Measurements from ENCODE around the gene PHACTR3. TPM values are rescaled to one million over a fixed set of nuclear protein-coding genes. Genes with fewer than 3 reads are reported as not detected.

Gene PHACTR3
- total RNA-seq, 1 experiment from 2014 or later: not detected

DNA sequence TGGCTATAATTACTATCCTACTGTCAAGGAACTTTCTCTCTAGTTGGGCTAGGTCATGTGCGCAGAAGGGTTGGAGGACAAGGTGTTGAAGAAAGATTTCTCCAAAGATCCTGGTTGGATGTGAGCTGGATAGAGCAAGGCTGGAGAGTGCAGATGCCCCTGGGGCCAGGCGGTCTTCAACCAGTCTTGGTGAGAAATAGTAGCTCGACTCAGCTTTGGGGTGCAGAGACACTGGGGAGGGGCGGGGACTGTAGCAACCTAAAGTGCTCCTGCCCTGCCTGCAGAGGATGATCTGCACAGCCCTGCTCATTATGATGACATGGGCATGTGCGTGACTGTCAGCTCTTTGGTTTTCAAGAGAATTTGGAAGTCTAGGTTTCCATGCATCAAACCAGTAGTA lies 35.9 kb downstream of the PHACTR3 start:
- intact Hi-C loops (cut with micrococcal nuclease): no loop called here
- ATAC-seq (no peak), DNase-seq (ENCODE audit: low read depth, low spot score) (no peak)
- TF ChIP-seq FOSL1 (IDR thresholded peaks at IDR 0.05; ENCODE audit: low read depth) (no peak), EGR1 (IDR thresholded peaks at IDR 0.05; ENCODE audit: low read depth) (no peak), ZNF274 (IDR thresholded peaks at IDR 0.05; ENCODE audit: low read depth, low read length) (no peak), YY1 (IDR thresholded peaks at IDR 0.05; ENCODE audit: extremely low read depth, insufficient replicate concordance, low read depth, low read length) (no peak), EZH2phosphoT487 (IDR thresholded peaks at IDR 0.05; ENCODE audit: borderline replicate concordance) (no peak), JUND (IDR thresholded peaks at IDR 0.05) (no peak), TCF7L2 (IDR thresholded peaks at IDR 0.05; ENCODE audit: borderline replicate concordance, extremely low read depth, insufficient read depth, insufficient read length) (no peak), SP1 (IDR thresholded peaks at IDR 0.05; ENCODE audit: low read depth) (no peak), RAD21 (IDR thresholded peaks at IDR 0.05; ENCODE audit: low read depth) (no peak), CBX3 (IDR thresholded peaks at IDR 0.05; ENCODE audit: low read depth) (no peak), ZFX (IDR thresholded peaks at IDR 0.05) (no peak), SIN3A (IDR thresholded peaks at IDR 0.05; ENCODE audit: low read depth) (no peak)
- TF ChIP-seq, protein P1, sequence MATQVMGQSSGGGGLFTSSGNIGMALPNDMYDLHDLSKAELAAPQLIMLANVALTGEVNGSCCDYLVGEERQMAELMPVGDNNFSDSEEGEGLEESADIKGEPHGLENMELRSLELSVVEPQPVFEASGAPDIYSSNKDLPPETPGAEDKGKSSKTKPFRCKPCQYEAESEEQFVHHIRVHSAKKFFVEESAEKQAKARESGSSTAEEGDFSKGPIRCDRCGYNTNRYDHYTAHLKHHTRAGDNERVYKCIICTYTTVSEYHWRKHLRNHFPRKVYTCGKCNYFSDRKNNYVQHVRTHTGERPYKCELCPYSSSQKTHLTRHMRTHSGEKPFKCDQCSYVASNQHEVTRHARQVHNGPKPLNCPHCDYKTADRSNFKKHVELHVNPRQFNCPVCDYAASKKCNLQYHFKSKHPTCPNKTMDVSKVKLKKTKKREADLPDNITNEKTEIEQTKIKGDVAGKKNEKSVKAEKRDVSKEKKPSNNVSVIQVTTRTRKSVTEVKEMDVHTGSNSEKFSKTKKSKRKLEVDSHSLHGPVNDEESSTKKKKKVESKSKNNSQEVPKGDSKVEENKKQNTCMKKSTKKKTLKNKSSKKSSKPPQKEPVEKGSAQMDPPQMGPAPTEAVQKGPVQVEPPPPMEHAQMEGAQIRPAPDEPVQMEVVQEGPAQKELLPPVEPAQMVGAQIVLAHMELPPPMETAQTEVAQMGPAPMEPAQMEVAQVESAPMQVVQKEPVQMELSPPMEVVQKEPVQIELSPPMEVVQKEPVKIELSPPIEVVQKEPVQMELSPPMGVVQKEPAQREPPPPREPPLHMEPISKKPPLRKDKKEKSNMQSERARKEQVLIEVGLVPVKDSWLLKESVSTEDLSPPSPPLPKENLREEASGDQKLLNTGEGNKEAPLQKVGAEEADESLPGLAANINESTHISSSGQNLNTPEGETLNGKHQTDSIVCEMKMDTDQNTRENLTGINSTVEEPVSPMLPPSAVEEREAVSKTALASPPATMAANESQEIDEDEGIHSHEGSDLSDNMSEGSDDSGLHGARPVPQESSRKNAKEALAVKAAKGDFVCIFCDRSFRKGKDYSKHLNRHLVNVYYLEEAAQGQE (IDR thresholded peaks at IDR 0.05; ENCODE audit: low read depth): no peak
- TF ChIP-seq, protein P2, sequence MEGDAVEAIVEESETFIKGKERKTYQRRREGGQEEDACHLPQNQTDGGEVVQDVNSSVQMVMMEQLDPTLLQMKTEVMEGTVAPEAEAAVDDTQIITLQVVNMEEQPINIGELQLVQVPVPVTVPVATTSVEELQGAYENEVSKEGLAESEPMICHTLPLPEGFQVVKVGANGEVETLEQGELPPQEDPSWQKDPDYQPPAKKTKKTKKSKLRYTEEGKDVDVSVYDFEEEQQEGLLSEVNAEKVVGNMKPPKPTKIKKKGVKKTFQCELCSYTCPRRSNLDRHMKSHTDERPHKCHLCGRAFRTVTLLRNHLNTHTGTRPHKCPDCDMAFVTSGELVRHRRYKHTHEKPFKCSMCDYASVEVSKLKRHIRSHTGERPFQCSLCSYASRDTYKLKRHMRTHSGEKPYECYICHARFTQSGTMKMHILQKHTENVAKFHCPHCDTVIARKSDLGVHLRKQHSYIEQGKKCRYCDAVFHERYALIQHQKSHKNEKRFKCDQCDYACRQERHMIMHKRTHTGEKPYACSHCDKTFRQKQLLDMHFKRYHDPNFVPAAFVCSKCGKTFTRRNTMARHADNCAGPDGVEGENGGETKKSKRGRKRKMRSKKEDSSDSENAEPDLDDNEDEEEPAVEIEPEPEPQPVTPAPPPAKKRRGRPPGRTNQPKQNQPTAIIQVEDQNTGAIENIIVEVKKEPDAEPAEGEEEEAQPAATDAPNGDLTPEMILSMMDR (IDR thresholded peaks at IDR 0.05 in 2 of 3, conservative IDR thresholded peaks at IDR 0.05 in 1 of 3; ENCODE audit: borderline replicate concordance in 1 of 3, insufficient read depth in 1 of 3, low read depth in 2 of 3, low read length in 2 of 3): no peak
- TF ChIP-seq, protein P3, sequence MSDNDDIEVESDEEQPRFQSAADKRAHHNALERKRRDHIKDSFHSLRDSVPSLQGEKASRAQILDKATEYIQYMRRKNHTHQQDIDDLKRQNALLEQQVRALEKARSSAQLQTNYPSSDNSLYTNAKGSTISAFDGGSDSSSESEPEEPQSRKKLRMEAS (IDR thresholded peaks at IDR 0.05): no peak
- TF ChIP-seq, protein P4, sequence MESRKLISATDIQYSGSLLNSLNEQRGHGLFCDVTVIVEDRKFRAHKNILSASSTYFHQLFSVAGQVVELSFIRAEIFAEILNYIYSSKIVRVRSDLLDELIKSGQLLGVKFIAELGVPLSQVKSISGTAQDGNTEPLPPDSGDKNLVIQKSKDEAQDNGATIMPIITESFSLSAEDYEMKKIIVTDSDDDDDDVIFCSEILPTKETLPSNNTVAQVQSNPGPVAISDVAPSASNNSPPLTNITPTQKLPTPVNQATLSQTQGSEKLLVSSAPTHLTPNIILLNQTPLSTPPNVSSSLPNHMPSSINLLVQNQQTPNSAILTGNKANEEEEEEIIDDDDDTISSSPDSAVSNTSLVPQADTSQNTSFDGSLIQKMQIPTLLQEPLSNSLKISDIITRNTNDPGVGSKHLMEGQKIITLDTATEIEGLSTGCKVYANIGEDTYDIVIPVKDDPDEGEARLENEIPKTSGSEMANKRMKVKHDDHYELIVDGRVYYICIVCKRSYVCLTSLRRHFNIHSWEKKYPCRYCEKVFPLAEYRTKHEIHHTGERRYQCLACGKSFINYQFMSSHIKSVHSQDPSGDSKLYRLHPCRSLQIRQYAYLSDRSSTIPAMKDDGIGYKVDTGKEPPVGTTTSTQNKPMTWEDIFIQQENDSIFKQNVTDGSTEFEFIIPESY (IDR thresholded peaks at IDR 0.05; ENCODE audit: extremely low read depth, insufficient replicate concordance, low read length): no peak
- Histone ChIP-seq H2AFZ (ENCODE audit: low read depth, low read length, poor library complexity, severe bottlenecking) (no peak overlapping the region), H3K36me3 (ENCODE audit: control insufficient read depth in 1 of 2, insufficient read depth in 2 of 2, low read length in 2 of 2) (no peaks in the 10 kb centered on the region), H3K79me2 (ENCODE audit: insufficient read depth, low read length) (no peaks in the 10 kb centered on the region), H3K9ac (ENCODE audit: low read length) (no peak overlapping the region), H3K4me2 (ENCODE audit: low read length) (no peak overlapping the region), H4K20me1 (ENCODE audit: insufficient read depth) (no peaks in the 10 kb centered on the region), H3K9me2 (ENCODE audit: insufficient read depth) (no peaks in the 10 kb centered on the region), H3K9me3 (ENCODE audit: control insufficient read depth in 1 of 2, insufficient read depth in 1 of 2, low read depth in 1 of 2, low read length in 2 of 2) (no peaks in the 10 kb centered on the region), H3K27ac (ENCODE audit: low read depth, low read length) (no peak overlapping the region), H3K4me3 (replicated peaks in 1 of 2; ENCODE audit: low read depth in 1 of 2, low read length in 2 of 2) (no peak overlapping the region), H3K27me3 (ENCODE audit: insufficient read depth, low read length) (peaks cover 41% of the 10 kb centered on the region), H3K4me1 (ENCODE audit: control insufficient read depth in 1 of 2, insufficient read depth in 2 of 2, low read length in 2 of 2) (no peaks in the 10 kb centered on the region)
- ChIA-PET RAD21 (ENCODE audit: low non-redundant PET in 1 of 2, low total read pairs in 2 of 2, uncharacterized antibody in 2 of 2, unreplicated experiment in 2 of 2) (no interaction called here), POLR2A (no interaction called here), CTCF (no interaction called here)
- BruUV-seq (replicated peaks): no TSS peak

Measured in HCT116 (cell line).